K562 (cell line): ENCODE data around the gene SAMD14. TPM values are rescaled to one million over a fixed set of nuclear protein-coding genes. Genes with fewer than 3 reads are reported as not detected.

Source experiments
- ATAC-seq: fragments of 200-7000 bp; cut with Tn5 transposase; 3 replicates; pipeline ENCODE4 v1.9.1; 2020; ENCODE audit warnings: moderate library complexity
- BruUV-seq: library from RNA; stranded (reverse); fragments of 400-500 nt; replicated peaks from 2 replicates; lab custom pipeline; 2021; lab: Mats Ljungman, UMichigan
- CTCF ChIA-PET: fragments of 300-600 bp; formaldehyde crosslinking; extraction: SDS; loops from one replicate; lab custom pipeline; 2021; ENCODE audit warnings: low intra/inter-chr PET ratio; lab: Yijun Ruan, JAX
- POLR2A ChIA-PET: fragments of 300-600, 350-650 bp; sonication (Branson Sonifier 250); formaldehyde crosslinking; extraction: SDS; loops from one replicate; lab custom pipeline; 2021; ENCODE audit warnings: antibody characterized with exemption, inconsistent platforms; lab: Yijun Ruan, JAX
- DNase-seq, 4 experiments: peaks; one replicate each; pipeline versions ENCODE4 v3.0.0 to v3.0.0-alpha.2; 2011 to 2018; ENCODE audit warnings: low spot score in 3 of 4, mixed read lengths in 3 of 4; ENCODE audit errors: extremely low read depth in 1 of 4
- FAIRE-seq: peaks from 2 replicates; lab custom pipeline; 2011; peaks lifted over from hg19 to GRCh38; lab: Jason Lieb, UNC
- H2AFZ ChIP-seq: 2 replicates; pipeline ENCODE4 v1.6.0; 2011; ENCODE audit warnings: low read depth, low read length, control low read depth, inconsistent platforms
- H3K27ac ChIP-seq: fragments of 200-600 bp; 3 replicates; pipeline ENCODE4 v1.8.0; 2011; ENCODE audit warnings: low read depth, mild to moderate bottlenecking, control low read depth, inconsistent platforms, low read length, moderate library complexity, mixed read lengths; ENCODE audit errors: extremely low read depth
- H3K27me3 ChIP-seq, 2 experiments: fragments of 300-600 bp in 1 of 2; 2 replicates in 1 of 2; 3 replicates in 1 of 2; pipeline versions ENCODE4 v1.6.0 to v1.8.0; 2011; ENCODE audit warnings: inconsistent platforms in 2 of 2, low read length in 2 of 2, mild to moderate bottlenecking in 1 of 2, mixed read lengths in 1 of 2, moderate library complexity in 1 of 2; ENCODE audit not compliant: control insufficient read depth in 2 of 2, insufficient read depth in 2 of 2
- H3K36me3 ChIP-seq: fragments of 300-600 bp; 3 replicates; pipeline ENCODE4 v1.8.0; 2011; ENCODE audit warnings: mild to moderate bottlenecking, low read length, inconsistent platforms; ENCODE audit not compliant: control insufficient read depth, insufficient read depth
- H3K4me1 ChIP-seq, 2 experiments: fragments of 200-600 bp in 1 of 2; replicated peaks in 1 of 2; 2 replicates in 1 of 2; 3 replicates in 1 of 2; pipeline versions ENCODE4 v1.5.1 to v1.8.0; 2011; ENCODE audit warnings: inconsistent platforms in 2 of 2, low read length in 2 of 2, mild to moderate bottlenecking in 1 of 2, mixed read lengths in 1 of 2, moderate library complexity in 1 of 2; ENCODE audit not compliant: control insufficient read depth in 2 of 2, insufficient read depth in 2 of 2
- H3K4me2 ChIP-seq: 2 replicates; pipeline ENCODE4 v1.6.1; 2011; ENCODE audit warnings: low read length, control low read depth, inconsistent platforms, mixed read lengths; ENCODE audit not compliant: insufficient read depth
- H3K4me3 ChIP-seq: fragments of 200-600 bp; sonication (generic), shearing (Covaris generic); 2 replicates; pipeline ENCODE4 v1.5.1; 2016; ENCODE audit warnings: control low read depth, inconsistent platforms
- H3K79me2 ChIP-seq: fragments of 200-600 bp; 3 replicates; pipeline ENCODE4 v1.8.0; 2011; ENCODE audit warnings: low read length, inconsistent platforms; ENCODE audit not compliant: control insufficient read depth, insufficient read depth
- H3K9ac ChIP-seq, 2 experiments: 2 replicates each; pipeline versions ENCODE4 v1.6.0 to v1.6.1; 2011; ENCODE audit warnings: low read depth in 2 of 2, low read length in 2 of 2, control low read depth in 1 of 2, inconsistent platforms in 1 of 2, mild to moderate bottlenecking in 1 of 2, mixed read lengths in 1 of 2; ENCODE audit not compliant: insufficient read depth in 1 of 2
- H3K9me1 ChIP-seq: one replicate; pipeline ENCODE4 v1.6.0; 2011; ENCODE audit warnings: inconsistent platforms, mild to moderate bottlenecking, low read length, moderate library complexity; ENCODE audit not compliant: control insufficient read depth, insufficient read depth
- H3K9me3 ChIP-seq: replicated peaks from 2 replicates; pipeline ENCODE4 v1.5.1; 2011; ENCODE audit warnings: low read depth, low read length, inconsistent platforms; ENCODE audit not compliant: control insufficient read depth, insufficient read depth
- H4K20me1 ChIP-seq: replicated peaks from 2 replicates; pipeline ENCODE4 v1.6.1; 2011; ENCODE audit warnings: low read length, inconsistent platforms, mixed read lengths; ENCODE audit not compliant: control insufficient read depth, insufficient read depth
- ASH1L ChIP-seq: fragments of 450-650 bp; IDR thresholded peaks from 2 replicates; pipeline ENCODE4 v1.6.1; 2018; ENCODE audit warnings: borderline replicate concordance, mild to moderate bottlenecking, low read depth; ENCODE audit not compliant: partially characterized antibody
- ATF1 ChIP-seq, 2 experiments: fragments of 450-650 bp in 1 of 2; IDR thresholded peaks; 2 replicates each; pipeline ENCODE4 v1.6.1; 2016; ENCODE audit warnings: missing compliant biosample characterization in 1 of 2, missing genetic modification characterization in 1 of 2
- COPS2 ChIP-seq: fragments of 450-650 bp; conservative IDR thresholded peaks from 2 replicates; pipeline ENCODE4 v1.6.1; 2016; ENCODE audit warnings: mild to moderate bottlenecking, moderate library complexity
- CXXC5 ChIP-seq: fragments of 250-450 bp; sonication (Bioruptor Pico); IDR thresholded peaks from 2 replicates; pipeline ENCODE4 v1.8.0; 2022; ENCODE audit warnings: inconsistent platforms, mild to moderate bottlenecking, moderate library complexity
- DMBX1 ChIP-seq: fragments of 250-450 bp; sonication (Bioruptor Pico); IDR thresholded peaks from 2 replicates; pipeline ENCODE4 v1.8.0; 2022; ENCODE audit warnings: inconsistent platforms, mild to moderate bottlenecking, moderate library complexity, borderline replicate concordance
- GTF2B ChIP-seq: IDR thresholded peaks from 2 replicates; pipeline ENCODE4 v1.6.1; 2011; ENCODE audit not compliant: insufficient read length; ENCODE audit errors: extremely low read depth
- HMBOX1 ChIP-seq: sonication (generic); IDR thresholded peaks from 2 replicates; pipeline ENCODE4 v1.6.1; 2016
- MXD1 ChIP-seq: fragments of 250-450 bp; sonication (Bioruptor Pico); IDR thresholded peaks from 2 replicates; pipeline ENCODE4 v1.8.0; 2021; ENCODE audit warnings: borderline replicate concordance, mild to moderate bottlenecking, moderate library complexity; ENCODE audit not compliant: poor library complexity, severe bottlenecking
- NFXL1 ChIP-seq: fragments of 450-650 bp; formaldehyde crosslinking; IDR thresholded peaks from 2 replicates; pipeline ENCODE4 v1.4.0; 2021; ENCODE audit warnings: mild to moderate bottlenecking
- NFYB ChIP-seq: IDR thresholded peaks from 2 replicates; pipeline ENCODE4 v1.6.1; 2011; ENCODE audit warnings: mild to moderate bottlenecking, moderate library complexity; ENCODE audit not compliant: insufficient read length; ENCODE audit errors: extremely low read depth
- NR3C1 ChIP-seq: sonication (generic); formaldehyde crosslinking; IDR thresholded peaks from 2 replicates; pipeline ENCODE4 v1.8.1; 2022; ENCODE audit warnings: missing genetic modification reagents
- PHB ChIP-seq: fragments of 250-450 bp; sonication (Bioruptor Pico); IDR thresholded peaks from 2 replicates; pipeline ENCODE4 v1.5.0; 2021
- PHF20 ChIP-seq: fragments of 450-650 bp; IDR thresholded peaks from 2 replicates; pipeline ENCODE4 v1.6.1; 2018; ENCODE audit not compliant: partially characterized antibody
- PHF8 ChIP-seq: fragments of 200-600 bp; sonication (generic); IDR thresholded peaks from 2 replicates; pipeline ENCODE4 v1.6.1; 2012; ENCODE audit warnings: mixed run types, mild to moderate bottlenecking, inconsistent platforms, low read length, moderate library complexity, borderline replicate concordance
- SIX5 ChIP-seq, 2 experiments: IDR thresholded peaks; 2 replicates each; pipeline ENCODE4 v1.6.1; 2011; ENCODE audit warnings: low read length in 2 of 2, borderline replicate concordance in 1 of 2, low read depth in 1 of 2, mild to moderate bottlenecking in 1 of 2, moderate library complexity in 1 of 2; ENCODE audit not compliant: insufficient read depth in 1 of 2
- STAG1 ChIP-seq: sonication (generic); formaldehyde crosslinking; IDR thresholded peaks from 2 replicates; pipeline ENCODE4 v1.5.0; 2020; ENCODE audit warnings: missing genetic modification reagents, borderline replicate concordance
- SUPT5H ChIP-seq: fragments of 450-650 bp; IDR thresholded peaks from 2 replicates; pipeline ENCODE4 v1.6.1; 2016
- THRB ChIP-seq: fragments of 450-650 bp; formaldehyde crosslinking; conservative IDR thresholded peaks from 2 replicates; pipeline ENCODE4 v1.4.0; 2022; ENCODE audit warnings: mild to moderate bottlenecking, missing genetic modification characterization
- WGBS: fragments of 100-300 bp; shearing (Covaris generic); methylation state at CpG from one replicate; pipeline ENCODE4 v1.1.6; 2016; ENCODE audit warnings: low coverage, mixed read lengths; ENCODE audit not compliant: insufficient coverage; ENCODE audit errors: missing lambda C conversion rate; 5-methylcytosine and 5-hydroxymethylcytosine counted together
- in situ Hi-C: fragments of 300-500 bp; cut with MboI; formaldehyde crosslinking; loops from 4 replicates; pipeline ENCODE4 v1.15.0; 2018; ENCODE audit warnings: inconsistent platforms, mixed read lengths
- intact Hi-C: fragments of 100-400 bp; cut with micrococcal nuclease; formaldehyde crosslinking; loops from 2 replicates; pipeline ENCODE4 v1.14.2; 2022
- polyA plus RNA-seq, 8 experiments: library from polyadenylated mRNA; depleted of rRNA in 4 of 8; stranded (reverse) in 5 of 8; unstranded in 3 of 8; fragments of >200 nt; fragmentation: Nextera tagmentation in 2 of 8; fragmentation: Illumina TruSeq in 1 of 8; extraction: Ambion mirVana in 2 of 8; extraction: Trizol in 1 of 8; gene quantifications; 2 replicates each; pipeline versions ENCODE4 v1.2.1 to v1.2.3, GENCODE V29; 2011 to 2014; ENCODE audit warnings: inconsistent platforms in 1 of 8, missing spikeins in 1 of 8
- total RNA-seq, 7 experiments: library from RNA; depleted of rRNA in 6 of 7; stranded (reverse); fragments of >200 nt in 6 of 7; fragmentation: Illumina TruSeq in 2 of 7; extraction: Trizol in 2 of 7; gene quantifications; 2 replicates each; pipeline versions ENCODE4 v1.2.1 to v1.2.3, GENCODE V29; 2011 to 2021; ENCODE audit warnings: low replicate concordance in 1 of 7

The SAMD14 gene
- total and polyA plus RNA-seq, 9 of the 15 experiments (the other 6 are each of a cell fraction or from before 2014, with no cell fraction given): 0.04 to 0.07 TPM; not detected in 7

- peak; percentile 42 for ATAC-seq
- peaks cover 14% of the 10 kb centered on the region for H4K20me1 ChIP-seq
- ChIA-PET CTCF (no interaction called here), POLR2A (interaction anchor here (0.6 to 1.1 kb wide), 4 partner anchors 19 to 79 kb away, joined by 3 to 6 read pairs (median 4); no protein-coding TSS in a partner anchor)
- H3K27ac ChIP-seq: peak overlapping the region; percentile 83
- H3K4me1 ChIP-seq: peaks cover 46 to 99% of the 10 kb centered on the region in 2 experiments
- H3K9me1 ChIP-seq: peaks cover 10% of the 10 kb centered on the region
- H3K9me3 ChIP-seq: no peaks in the 10 kb centered on the region
- H3K36me3 ChIP-seq: peaks cover 35% of the 10 kb centered on the region
- peaks cover 73% of the 10 kb centered on the region for H3K79me2 ChIP-seq
- DNase-seq: peak in 3 of 4 experiments; percentile 45 to 77 (median 67)
- intact Hi-C loops: no loop called here
- H2AFZ ChIP-seq: peak overlapping the region; percentile 47; the same call in 1 of the 2 replicates
- in situ Hi-C loops: no loop called here
- peak overlapping the region; percentile 67 for H3K4me3 ChIP-seq
- H3K27me3 ChIP-seq: no peaks in the 10 kb centered on the region
- H3K4me2 ChIP-seq: peak overlapping the region; percentile 80
- TSS peak; percentile 44 for BruUV-seq
- FAIRE-seq: no peak
- peak overlapping the region; percentile 67 to 97 for H3K9ac ChIP-seq
- under 1% methylated on average over 83 of the region's 123 CpGs for WGBS
- TF ChIP-seq ATF1 (CRISPR knock-in tag; IDR thresholded peaks at IDR 0.05) (no peak), ATF1 (tag; IDR thresholded peaks at IDR 0.05) (0 out of 2 replicates have a peak, but pooled peaks have one; percentile 31), PHF20 (peak; percentile 33), SUPT5H (no peak), NFXL1 (no peak), GTF2B (no peak), STAG1 (CRISPR knock-in tag) (no peak), HMBOX1 (no peak), MXD1 (CRISPR knock-in tag) (no peak), PHB (no peak), NR3C1 (CRISPR knock-in tag) (no peak), THRB (CRISPR knock-in tag) (no peak), NFYB (no peak), CXXC5 (peak; percentile 84), PHF8 (peak; percentile 47; the same call in 1 of the 2 replicates), SIX5 (IDR thresholded peaks at IDR 0.05; ENCODE audit: borderline replicate concordance in 1 of 2, insufficient read depth in 1 of 2, low read depth in 1 of 2, low read length in 2 of 2) (no peak), COPS2 (no peak), ASH1L (no peak), DMBX1 (no peak)
These were observed 19.7 kb upstream of the SAMD14 start for GRCh38 chr17:50149417-50150353.
